HG02798 (cell line): ENCODE results near the gene KDELR1.
A peak's percentile ranks its signal among the peaks of the same experiment; 100 is the strongest.

Experiments used
- ATAC-seq: cut with Tn5 transposase; IDR thresholded peaks from one replicate; pipeline ENCODE4 v1.9.1; 2021; ENCODE audit warnings: mild to moderate bottlenecking; ENCODE audit not compliant: unreplicated experiment, poor library complexity

Gene KDELR1

GRCh38 chr19:48391100-48392005, at the start of gene KDELR1:
TSS of gene KDELR1 (minus strand) at chr19:48391551. CDS start at chr19:48391358, 193 bp downstream.
- ATAC-seq: peak; percentile 81

GRCh38 chr19:48436586-48436985, 45.2 kb upstream of the KDELR1 start:
- ATAC-seq: no peak

- no peak for ATAC-seq
These were observed 42.0 kb upstream of the KDELR1 start for GRCh38 chr19:48433337-48433736.

DNA sequence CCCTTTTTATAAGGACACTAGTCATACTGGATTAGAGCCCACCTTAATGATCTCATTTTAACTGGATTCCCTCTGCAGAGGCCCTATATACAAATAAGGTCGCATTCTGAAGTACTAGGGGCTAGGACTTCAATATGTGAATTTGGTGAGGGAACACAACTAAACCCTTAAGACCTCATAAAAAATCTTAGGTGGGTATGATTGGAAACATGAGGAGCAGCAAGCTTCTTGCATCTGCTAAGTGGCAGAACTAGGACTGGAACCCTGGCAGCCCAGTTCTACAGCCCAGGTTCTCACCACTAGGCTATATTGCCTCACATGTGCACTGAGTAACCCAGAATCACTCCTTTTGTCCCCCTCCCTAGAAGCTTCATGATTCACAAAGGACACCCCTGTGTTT, 37.3 kb upstream of the KDELR1 start:
- ATAC-seq: no peak

DNA sequence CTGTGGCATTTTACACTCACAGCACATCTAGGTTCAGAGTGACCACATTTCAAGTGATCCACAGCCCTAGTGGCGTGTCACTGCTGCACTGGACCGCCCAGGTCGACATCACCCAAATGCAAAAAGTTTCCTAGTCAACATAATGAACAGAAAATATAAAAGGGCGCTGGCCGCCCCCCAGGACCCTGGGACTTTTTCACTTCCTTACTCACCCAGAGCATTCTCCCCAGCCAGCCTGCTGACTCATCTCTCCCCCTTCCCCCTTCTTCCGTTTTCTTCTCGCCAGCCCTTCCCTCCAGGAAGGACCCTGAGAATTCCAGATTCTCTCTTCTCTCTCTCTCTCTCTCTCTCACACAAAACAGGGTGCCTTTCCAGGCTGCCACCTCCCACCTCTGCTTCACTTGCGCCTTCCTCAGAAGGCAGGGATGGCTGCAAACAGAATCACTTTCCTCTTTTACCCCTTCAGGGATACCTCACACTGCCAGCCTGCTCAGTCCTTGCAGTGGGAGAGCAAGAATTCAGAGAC, 33.4 kb upstream of the KDELR1 start:
- ATAC-seq: no peak

- no peak for ATAC-seq
These were observed 30.2 kb upstream of the KDELR1 start for GRCh38 chr19:48421548-48421947.

- ATAC-seq: peak; percentile 80
These were observed 28.0 kb upstream of the KDELR1 start for GRCh38 chr19:48419158-48419920.

- ATAC-seq: peak; percentile 18
These were observed 27.1 kb upstream of the KDELR1 start for GRCh38 chr19:48418317-48419064.

GRCh38 chr19:48417421-48417820, 26.1 kb upstream of the KDELR1 start:
- ATAC-seq: no peak

- no peak for ATAC-seq
These were observed 24.5 kb upstream of the KDELR1 start for GRCh38 chr19:48415806-48416221.

GRCh38 chr19:48415395-48415794, 24.0 kb upstream of the KDELR1 start:
- no peak for ATAC-seq

GRCh38 chr19:48413879-48414587, 22.7 kb upstream of the KDELR1 start:
- ATAC-seq: no peak

GRCh38 chr19:48405850-48406249, 14.5 kb upstream of the KDELR1 start:
- ATAC-seq: no peak

GRCh38 chr19:48405010-48405659, 13.8 kb upstream of the KDELR1 start:
- no peak for ATAC-seq

DNA sequence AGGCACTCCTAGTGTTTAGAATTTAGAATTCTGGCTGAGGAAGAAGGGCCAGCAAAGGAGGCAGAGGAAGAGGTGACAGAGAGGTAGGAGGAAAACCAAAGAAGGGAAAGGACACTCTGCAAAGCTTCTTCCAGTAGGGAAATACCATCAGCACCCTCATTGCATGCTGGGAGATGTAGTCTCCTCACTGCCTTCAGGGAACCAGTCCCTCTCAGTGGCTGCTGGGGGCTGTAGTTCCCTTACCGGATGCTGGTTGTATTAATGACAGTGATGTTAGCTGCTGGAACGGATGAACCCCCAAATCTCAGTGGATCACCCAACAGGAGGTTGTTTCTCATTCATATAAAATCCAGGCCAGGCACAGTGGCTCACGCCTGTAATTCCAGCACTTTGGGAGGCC, 12.3 kb upstream of the KDELR1 start:
- ATAC-seq: peak; percentile 55

DNA sequence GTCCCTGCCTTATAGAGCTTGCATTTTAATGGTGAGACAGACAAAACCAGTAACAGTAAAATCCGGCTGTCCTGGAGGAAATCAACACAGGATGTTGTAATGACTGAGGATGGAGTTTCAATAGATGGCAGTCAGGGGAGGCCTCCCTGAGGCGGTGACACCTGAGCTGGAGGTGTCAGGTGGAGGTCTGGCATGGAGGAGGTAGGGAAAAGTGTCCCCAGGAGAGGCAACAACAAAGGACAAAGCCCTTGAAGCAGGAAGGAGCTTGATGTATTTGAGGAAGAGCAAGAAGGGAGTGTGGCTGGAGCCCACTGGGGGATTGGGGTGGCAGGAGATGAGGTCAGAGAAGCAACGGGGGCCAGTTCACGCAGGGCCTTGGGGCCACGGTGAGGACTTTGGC, 9.9 kb upstream of the KDELR1 start:
- ATAC-seq: no peak

DNA sequence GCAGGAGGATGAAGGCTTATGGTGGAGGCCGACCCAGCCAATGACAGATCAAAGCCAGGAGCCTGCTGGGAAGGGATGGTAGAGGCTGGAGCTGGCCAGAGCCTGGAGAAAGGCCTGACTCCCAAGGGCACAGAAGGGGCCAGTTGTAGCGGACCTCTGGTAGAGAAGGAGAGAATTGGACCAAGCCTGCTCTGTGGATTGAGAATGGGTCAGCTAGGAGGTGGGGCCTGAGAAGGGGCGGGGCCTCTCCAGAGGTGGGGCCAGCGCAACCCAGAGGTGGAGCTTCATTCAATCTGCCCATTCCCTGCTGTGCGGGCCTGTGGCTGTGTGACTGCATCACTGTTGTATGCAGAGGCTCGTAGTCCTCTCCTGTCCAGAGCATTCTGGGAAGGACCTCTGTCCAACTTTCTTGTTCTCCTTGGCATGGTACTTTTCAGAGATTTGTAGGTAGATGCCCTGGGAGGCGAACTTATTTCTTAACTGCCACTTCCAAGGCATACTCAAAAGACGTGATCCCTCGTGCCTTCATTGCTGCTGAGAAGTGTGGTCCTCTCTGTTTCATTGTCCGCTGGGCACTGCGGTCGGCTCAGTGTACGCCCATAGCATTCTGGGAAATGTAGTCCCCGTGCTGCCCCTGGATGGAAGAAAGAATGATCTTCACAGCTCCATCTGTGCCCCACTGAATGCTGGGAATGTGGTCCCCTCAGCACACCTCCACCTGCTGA, 8.8 kb upstream of the KDELR1 start:
- no peak for ATAC-seq

DNA sequence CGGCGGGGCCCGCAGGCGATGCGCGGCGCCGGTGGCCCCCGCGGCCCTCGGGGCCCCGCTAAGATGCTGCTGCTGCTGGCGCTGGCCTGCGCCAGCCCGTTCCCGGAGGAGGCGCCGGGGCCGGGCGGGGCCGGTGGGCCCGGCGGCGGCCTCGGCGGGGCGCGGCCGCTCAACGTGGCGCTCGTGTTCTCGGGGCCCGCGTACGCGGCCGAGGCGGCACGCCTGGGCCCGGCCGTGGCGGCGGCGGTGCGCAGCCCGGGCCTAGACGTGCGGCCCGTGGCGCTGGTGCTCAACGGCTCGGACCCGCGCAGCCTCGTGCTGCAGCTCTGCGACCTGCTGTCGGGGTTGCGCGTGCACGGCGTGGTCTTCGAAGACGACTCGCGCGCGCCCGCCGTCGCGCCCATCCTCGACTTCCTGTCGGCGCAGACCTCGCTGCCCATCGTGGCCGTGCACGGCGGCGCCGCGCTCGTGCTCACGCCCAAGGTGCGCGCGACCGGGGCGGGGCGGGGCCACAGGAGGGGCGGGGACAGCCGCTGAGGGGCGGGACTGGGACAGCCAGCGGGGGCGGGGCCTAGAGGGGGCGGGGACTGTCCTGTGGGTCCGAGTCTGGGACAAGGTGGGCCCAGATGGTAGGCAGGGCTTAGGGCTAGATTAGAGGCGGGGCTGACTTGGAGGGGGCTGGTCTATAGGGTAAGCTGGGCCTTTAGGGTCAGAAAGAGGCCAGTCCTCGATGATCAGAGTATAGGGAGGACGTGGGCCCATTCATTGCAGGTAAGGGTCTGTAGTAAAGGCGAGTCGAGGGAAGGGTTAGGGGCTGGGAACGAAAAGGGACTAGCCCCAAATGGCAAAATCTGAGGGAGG, 7.3 kb upstream of the KDELR1 start:
- peak; percentile 73 for ATAC-seq
